ENCODE results near the gene WDHD1. TPM values are rescaled to one million over a fixed set of nuclear protein-coding genes. Genes with fewer than 3 reads are reported as not detected.

WDHD1 gene
- total and polyA plus RNA-seq, 2 of the 8 experiments (the other 6 are each of a cell fraction or from before 2014, with no cell fraction given): 17.8 to 87.9 TPM

DNA sequence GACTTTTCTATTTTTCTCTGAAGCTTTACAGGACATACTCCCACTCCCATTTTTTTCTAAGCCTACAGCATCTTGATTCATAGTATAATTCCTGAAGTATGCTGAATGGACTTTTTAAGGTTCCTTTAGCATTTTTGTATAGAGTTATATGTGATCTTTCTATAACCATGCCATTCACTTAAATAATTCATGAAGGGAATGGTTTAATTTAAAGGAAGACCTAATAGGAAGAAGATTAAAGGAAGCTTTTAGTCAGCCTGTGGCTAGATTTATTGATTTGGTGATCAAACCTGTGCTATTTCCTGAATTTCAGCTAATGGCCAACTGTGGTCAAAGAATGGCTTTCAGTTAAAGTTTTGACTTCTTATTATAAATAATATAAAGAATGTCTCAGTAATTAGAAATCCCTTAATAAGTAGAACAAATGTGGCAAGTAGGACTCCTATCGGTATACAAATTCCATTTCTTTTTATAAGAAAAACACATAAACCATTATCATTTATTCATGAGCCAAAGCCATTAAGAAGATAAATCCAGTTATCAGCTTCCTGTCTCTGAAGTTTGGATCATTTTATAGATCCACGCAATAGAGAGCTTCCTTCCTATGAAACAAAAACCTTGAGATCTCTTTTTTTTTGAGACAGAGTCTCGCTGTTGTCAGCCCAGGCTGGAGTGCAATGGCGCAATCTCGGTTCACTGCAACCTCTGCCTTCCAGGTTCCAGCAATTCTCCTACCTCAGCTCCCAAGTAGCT lies 20.6 kb upstream of the WDHD1 start (continued):
- TF ChIP-seq SRF (IDR thresholded peaks at IDR 0.05; ENCODE audit: low read depth, low read length): no peak
- no peak for TF ChIP-seq MAFK (IDR thresholded peaks at IDR 0.05; ENCODE audit: low read depth, low read length)
- TF ChIP-seq YY1 (IDR thresholded peaks at IDR 0.05; ENCODE audit: low read depth, low read length): no peak
- TF ChIP-seq SIX5 (IDR thresholded peaks at IDR 0.05; ENCODE audit: low read depth, low read length): no peak
- TF ChIP-seq KDM5A (IDR thresholded peaks at IDR 0.05; ENCODE audit: low read length): no peak
- no peak for TF ChIP-seq POU5F1 (IDR thresholded peaks at IDR 0.05; ENCODE audit: low read depth, low read length)
- TF ChIP-seq EGR1 (IDR thresholded peaks at IDR 0.05; ENCODE audit: borderline replicate concordance, low read depth, low read length): no peak
- no peak for TF ChIP-seq BACH1 (IDR thresholded peaks at IDR 0.05; ENCODE audit: low read length)
- TF ChIP-seq RFX5 (IDR thresholded peaks at IDR 0.05; ENCODE audit: borderline replicate concordance, low read depth, low read length): no peak
- no peak for TF ChIP-seq TAF1 (IDR thresholded peaks at IDR 0.05; ENCODE audit: low read depth, low read length)
- no peak for TF ChIP-seq POLR2AphosphoS5 (IDR thresholded peaks at IDR 0.05; ENCODE audit: low read depth, low read length)
- no peak for TF ChIP-seq TAF7 (optimal IDR thresholded peaks at IDR 0.05; ENCODE audit: borderline replicate concordance, low read depth, low read length)
- no peak for TF ChIP-seq KDM1A (IDR thresholded peaks at IDR 0.05; ENCODE audit: borderline replicate concordance, low read length)

Data from H1 (cell line).